ENCODE results near the gene GNAQ. TPM values are rescaled to one million over a fixed set of nuclear protein-coding genes. Genes with fewer than 3 reads are reported as not detected.
A peak's percentile ranks its signal among the peaks of the same experiment; 100 is the strongest.

The GNAQ gene
- total and polyA plus RNA-seq, 8 donors = 13.1 to 75.3 (median 38.5) TPM

DNA sequence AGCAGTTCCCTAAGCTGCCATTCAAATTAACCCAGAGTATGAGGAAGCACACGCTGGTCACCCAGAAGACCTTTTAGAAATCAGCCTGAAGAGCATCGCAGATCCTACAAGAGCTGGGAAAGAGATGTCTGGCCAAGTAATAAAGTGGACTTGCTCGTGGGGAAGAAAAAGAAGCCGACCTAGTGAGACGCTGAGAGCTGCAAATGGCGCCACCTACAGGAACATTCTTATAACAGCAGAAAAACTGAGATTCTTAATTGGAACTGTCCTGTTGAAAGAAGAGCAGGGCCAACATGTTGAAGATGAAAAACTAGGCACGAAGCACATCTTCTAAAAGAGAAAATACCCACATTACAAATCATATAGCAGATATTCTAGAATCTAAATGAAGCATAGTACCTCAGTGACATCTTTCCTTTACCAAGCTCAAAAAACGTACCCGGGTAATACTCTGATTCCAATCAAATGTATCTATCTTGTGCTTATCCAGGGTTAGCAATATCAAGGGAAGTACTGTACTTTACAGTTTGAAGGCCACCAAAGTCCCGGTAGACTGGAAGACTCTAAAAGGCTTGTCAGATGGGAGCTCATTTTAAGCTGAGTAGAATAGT is 3.9 kb upstream of the GNAQ start:
- Histone ChIP-seq H3K27me3 (no peaks in the 10 kb centered on the region), H3K9me3 (no peaks in the 10 kb centered on the region), H3K27ac (peak overlapping the region in 3 of 5 donors; percentile 66 to 99 (median 93)), H3K4me3 (no peak overlapping the region), H3K4me1 (peaks cover 19 to 43% (median 26%) of the 10 kb centered on the region in 4 donors), H3K36me3 (no peaks in the 10 kb centered on the region)
- intact Hi-C loops (cut with DNase I; ENCODE audit: low total_unique reads) = loop anchor here (10.0 kb wide), 1 partner anchor 61 kb away; no protein-coding TSS in a partner anchor
- DNase-seq = peak; percentile 61 to 94
- WGBS, 5 donors = 19 to 20% (median 19%) methylated on average over 10 of the region's 10 CpGs
- TF ChIP-seq POLR2AphosphoS5 (IDR thresholded peaks at IDR 0.05) = peak in 1 of 3 donors; percentile 11
- TF ChIP-seq, protein P1, sequence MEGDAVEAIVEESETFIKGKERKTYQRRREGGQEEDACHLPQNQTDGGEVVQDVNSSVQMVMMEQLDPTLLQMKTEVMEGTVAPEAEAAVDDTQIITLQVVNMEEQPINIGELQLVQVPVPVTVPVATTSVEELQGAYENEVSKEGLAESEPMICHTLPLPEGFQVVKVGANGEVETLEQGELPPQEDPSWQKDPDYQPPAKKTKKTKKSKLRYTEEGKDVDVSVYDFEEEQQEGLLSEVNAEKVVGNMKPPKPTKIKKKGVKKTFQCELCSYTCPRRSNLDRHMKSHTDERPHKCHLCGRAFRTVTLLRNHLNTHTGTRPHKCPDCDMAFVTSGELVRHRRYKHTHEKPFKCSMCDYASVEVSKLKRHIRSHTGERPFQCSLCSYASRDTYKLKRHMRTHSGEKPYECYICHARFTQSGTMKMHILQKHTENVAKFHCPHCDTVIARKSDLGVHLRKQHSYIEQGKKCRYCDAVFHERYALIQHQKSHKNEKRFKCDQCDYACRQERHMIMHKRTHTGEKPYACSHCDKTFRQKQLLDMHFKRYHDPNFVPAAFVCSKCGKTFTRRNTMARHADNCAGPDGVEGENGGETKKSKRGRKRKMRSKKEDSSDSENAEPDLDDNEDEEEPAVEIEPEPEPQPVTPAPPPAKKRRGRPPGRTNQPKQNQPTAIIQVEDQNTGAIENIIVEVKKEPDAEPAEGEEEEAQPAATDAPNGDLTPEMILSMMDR (IDR thresholded peaks at IDR 0.05) = peak in 5 of 7 experiments; percentile 70 to 84 (median 77)
- TF ChIP-seq EP300 (IDR thresholded peaks at IDR 0.05) = no peak

DNA sequence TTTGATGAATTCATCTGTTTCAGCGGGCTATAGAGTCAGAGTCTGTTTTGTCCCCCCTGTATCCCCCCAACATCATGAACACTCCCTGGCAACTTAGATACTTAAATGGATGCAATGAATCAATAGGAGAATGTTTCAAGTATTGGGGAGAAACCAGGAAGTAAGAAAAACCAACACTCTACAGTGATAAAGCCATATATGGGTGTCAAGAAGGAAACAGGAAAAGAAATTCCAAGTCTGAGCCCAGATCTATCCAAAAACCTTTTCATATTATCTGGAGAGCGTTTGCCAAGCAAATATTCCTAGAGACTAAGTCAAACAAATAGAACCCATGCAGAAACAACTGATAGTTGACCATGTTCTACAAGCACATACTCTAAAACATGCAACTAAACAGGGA is 2.3 kb upstream of the GNAQ start:
- Histone ChIP-seq H3K4me1 (peaks cover 21 to 49% (median 34%) of the 10 kb centered on the region in 4 donors), H3K27ac (peak overlapping the region in 4 of 5 donors; percentile 91 to 99 (median 96)), H3K4me3 (no peak overlapping the region), H3K36me3 (no peaks in the 10 kb centered on the region), H3K27me3 (no peaks in the 10 kb centered on the region), H3K9me3 (no peaks in the 10 kb centered on the region)
- peak in 1 of 2 donors; percentile 31 for DNase-seq
- no peak for TF ChIP-seq POLR2A (IDR thresholded peaks at IDR 0.05)
- peak in 2 of 3 donors; percentile 42 to 50 for TF ChIP-seq POLR2AphosphoS5 (IDR thresholded peaks at IDR 0.05)
- TF ChIP-seq EP300 (IDR thresholded peaks at IDR 0.05) = no peak
- TF ChIP-seq, protein P1 (IDR thresholded peaks at IDR 0.05) = no peak
- WGBS, 5 donors = 26 to 54% (median 42%) methylated on average over 2 of the region's 2 CpGs
- intact Hi-C loops (cut with DNase I; ENCODE audit: low total_unique reads) = loop anchor here (10.0 kb wide), 1 partner anchor 59 kb away; no protein-coding TSS in a partner anchor

DNA sequence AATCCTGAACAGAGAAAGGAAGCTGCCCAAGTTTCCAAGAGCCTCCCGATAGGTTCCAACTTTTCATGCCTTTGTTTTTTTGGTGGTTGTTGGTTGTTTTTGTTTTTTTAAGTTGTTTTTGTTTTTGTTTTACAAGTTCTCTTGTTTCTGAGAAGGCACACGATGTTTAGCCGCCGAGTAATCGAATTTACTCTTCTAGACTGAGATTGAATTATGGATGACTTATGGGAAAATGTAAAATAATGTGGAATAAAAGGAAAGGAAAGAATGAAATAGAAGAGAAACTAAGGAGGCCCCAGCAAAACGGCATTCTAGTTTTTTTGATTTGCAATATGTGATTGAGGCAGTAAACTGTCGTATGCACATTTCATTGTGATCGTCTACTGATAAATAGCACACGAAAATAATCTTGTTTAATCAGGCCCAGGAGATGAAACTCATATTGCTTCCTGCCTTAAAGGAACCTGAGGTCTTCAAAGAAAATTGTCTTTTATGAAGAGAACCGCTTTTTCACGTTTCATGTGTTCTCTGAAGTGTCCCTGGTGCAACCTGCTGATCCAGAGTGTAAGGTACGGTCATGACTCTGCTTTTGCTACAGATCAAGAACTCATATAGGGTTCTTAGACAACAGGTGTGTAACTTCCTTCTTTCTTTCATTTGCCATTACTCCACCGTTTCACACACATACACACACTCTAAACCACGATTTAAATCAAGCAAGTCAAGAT is 1.3 kb upstream of the GNAQ start:
- TF ChIP-seq POLR2AphosphoS5 (IDR thresholded peaks at IDR 0.05) (peak in 1 of 3 donors; percentile 34), POLR2A (IDR thresholded peaks at IDR 0.05) (no peak)
- peak in 1 of 2 donors; percentile 54 for DNase-seq
- peaks cover 21 to 52% (median 39%) of the 10 kb centered on the region in 4 donors for H3K4me1 ChIP-seq
- no peaks in the 10 kb centered on the region for H3K27me3 ChIP-seq
- intact Hi-C loops (cut with DNase I; ENCODE audit: low total_unique reads) = loop anchor here (10.0 kb wide), 1 partner anchor 58 kb away; no protein-coding TSS in a partner anchor
- 14 to 31% (median 25%) methylated on average over 14 of the region's 14 CpGs for WGBS, 5 donors
- H3K36me3 ChIP-seq = no peaks in the 10 kb centered on the region
- no peaks in the 10 kb centered on the region for H3K9me3 ChIP-seq
- H3K4me3 ChIP-seq = peak overlapping the region; percentile 69 to 85 (median 80)
- H3K27ac ChIP-seq = peak overlapping the region; percentile 91 to 100 (median 99)

DNA sequence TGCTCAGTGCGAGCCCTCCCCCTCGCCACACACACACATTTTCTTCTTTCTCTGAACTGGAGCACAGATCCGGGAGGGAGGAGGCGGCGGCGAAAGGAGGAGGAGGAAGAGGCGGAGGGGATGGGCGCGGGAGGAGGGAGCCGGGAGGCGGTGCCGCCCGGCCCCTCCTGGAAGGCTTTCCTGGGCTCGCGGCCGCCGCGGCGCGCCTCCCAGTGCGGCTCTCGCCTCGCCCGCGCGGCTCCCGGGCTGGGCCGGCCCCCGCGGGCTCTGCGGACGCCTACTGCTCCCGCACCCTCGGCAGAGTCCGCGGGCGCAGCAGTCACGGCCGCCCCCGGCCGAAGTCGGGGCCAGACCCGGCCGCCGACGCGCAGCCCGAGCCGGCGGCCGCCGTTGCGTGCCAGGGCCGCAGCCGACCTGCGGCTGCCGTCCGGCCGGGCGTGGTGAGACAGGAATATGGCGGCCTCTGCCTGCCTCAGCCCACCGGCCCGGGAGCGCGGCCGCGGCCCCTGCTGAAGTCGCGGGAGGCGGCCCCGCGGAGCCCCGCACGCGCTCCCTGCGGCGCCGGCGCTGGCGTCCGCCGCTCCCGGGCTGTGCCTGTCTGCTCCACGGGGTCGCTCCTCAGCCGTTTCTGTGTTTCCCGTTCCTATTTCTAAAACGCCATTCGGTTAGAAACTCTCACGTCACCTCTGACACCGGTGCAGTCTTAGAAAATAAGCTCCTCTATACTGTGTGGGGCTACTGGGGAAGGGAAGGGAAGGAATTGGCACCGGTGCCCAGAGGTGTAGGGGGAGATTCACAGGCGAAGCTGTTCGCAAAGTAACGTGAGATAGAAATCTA is 500 bp upstream of the GNAQ start:
- H3K4me3 ChIP-seq = peak overlapping the region; percentile 69 to 85 (median 80)
- no peaks in the 10 kb centered on the region for H3K27me3 ChIP-seq
- H3K27ac ChIP-seq = peak overlapping the region; percentile 91 to 100 (median 99)
- no peaks in the 10 kb centered on the region for H3K9me3 ChIP-seq
- peaks cover 27 to 60% (median 46%) of the 10 kb centered on the region in 4 donors for H3K4me1 ChIP-seq
- WGBS, 5 donors = 0 to 1% (median 0%) methylated on average over 21 to 90 of the region's 95 CpGs
- TF ChIP-seq EP300 (IDR thresholded peaks at IDR 0.05) (no peak), POLR2A (IDR thresholded peaks at IDR 0.05) (no peak), POLR2AphosphoS5 (IDR thresholded peaks at IDR 0.05) (peak; percentile 53 to 91 (median 90))
- DNase-seq = peak; percentile 92 to 98
- no peaks in the 10 kb centered on the region for H3K36me3 ChIP-seq
- intact Hi-C loops (cut with DNase I; ENCODE audit: low total_unique reads) = loop anchor here (10.0 kb wide), 1 partner anchor 57 kb away; no protein-coding TSS in a partner anchor
